Testis (tissue), 2 donors: Measurements from ENCODE around the gene ZNF561.

Experiments
- CTCF ChIP-seq, 3 experiments: fragments of 450-650 bp in 2 of 3; fragments of 200-600 bp in 1 of 3; sonication (generic) in 1 of 3; IDR thresholded peaks; one replicate each; pipeline ENCODE4 v1.5.1; 2016 to 2019; ENCODE audit warnings: antibody characterized with exemption in 3 of 3, mild to moderate bottlenecking in 2 of 3, moderate library complexity in 1 of 3
- POLR2A ChIP-seq: fragments of 450-650 bp; IDR thresholded peaks from one replicate; pipeline ENCODE4 v1.6.1; 2017; ENCODE audit warnings: antibody characterized with exemption, mild to moderate bottlenecking, moderate library complexity

GRCh38 chr19:9645472-9645871 is 24.4 kb upstream of the ZNF561 start:
- TF ChIP-seq CTCF (IDR thresholded peaks at IDR 0.05) (no peak), POLR2A (no peak)
